ENCODE measurements around the gene GARIN5A. TPM values are rescaled to one million over a fixed set of nuclear protein-coding genes. Genes with fewer than 3 reads are reported as not detected.

The GARIN5A gene
- polyA plus RNA-seq, 1 of the 3 experiments (the other 2 are of a cell fraction), result 1.3 TPM

DNA sequence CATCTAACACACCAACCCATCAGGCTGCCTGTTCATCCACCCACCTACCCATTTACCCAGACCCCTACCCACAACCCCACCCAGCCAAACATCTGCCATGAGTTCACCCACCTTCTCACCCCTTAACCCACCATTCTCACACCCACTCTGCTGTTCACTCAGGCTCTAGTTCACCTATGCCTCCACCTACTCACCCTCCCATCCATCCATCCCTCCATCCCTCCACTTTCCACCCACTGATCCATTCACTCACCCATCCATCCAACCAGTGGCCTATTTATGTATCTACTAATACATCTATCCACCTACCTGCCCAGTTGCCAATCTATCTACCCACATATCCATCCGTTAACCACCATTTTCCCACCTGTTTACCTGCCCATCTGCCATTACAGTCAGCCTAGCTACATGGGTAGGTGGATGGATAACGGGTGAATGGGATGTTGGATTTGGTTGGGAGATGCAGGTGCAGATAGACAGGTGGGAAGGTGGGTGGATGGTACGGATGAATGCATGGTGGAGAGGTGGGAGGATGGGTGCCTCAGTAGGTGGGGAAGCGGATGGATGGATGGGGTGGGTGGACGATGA is 38.7 kb downstream of the GARIN5A start:
- no peak overlapping the region for H3K9ac ChIP-seq
- H3K79me2 ChIP-seq (ENCODE audit: insufficient read depth), result no peaks in the 10 kb centered on the region
- ChIA-PET CTCF (no interaction called here), POLR2A (no interaction called here)
- no peaks in the 10 kb centered on the region for H3K9me2 ChIP-seq
- TF ChIP-seq ELF1 (IDR thresholded peaks at IDR 0.05), result no peak
- no peak for TF ChIP-seq MXI1 (IDR thresholded peaks at IDR 0.05; ENCODE audit: low read depth, low read length)
- TF ChIP-seq, protein P1, sequence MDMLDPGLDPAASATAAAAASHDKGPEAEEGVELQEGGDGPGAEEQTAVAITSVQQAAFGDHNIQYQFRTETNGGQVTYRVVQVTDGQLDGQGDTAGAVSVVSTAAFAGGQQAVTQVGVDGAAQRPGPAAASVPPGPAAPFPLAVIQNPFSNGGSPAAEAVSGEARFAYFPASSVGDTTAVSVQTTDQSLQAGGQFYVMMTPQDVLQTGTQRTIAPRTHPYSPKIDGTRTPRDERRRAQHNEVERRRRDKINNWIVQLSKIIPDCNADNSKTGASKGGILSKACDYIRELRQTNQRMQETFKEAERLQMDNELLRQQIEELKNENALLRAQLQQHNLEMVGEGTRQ (IDR thresholded peaks at IDR 0.05; ENCODE audit: borderline replicate concordance, low read depth, low read length), result no peak
- no peak for TF ChIP-seq CHD2 (IDR thresholded peaks at IDR 0.05; ENCODE audit: low read length, partially characterized antibody)
- no peak for TF ChIP-seq GABPA (IDR thresholded peaks at IDR 0.05; ENCODE audit: low read depth)
- TF ChIP-seq POLR2AphosphoS5 (IDR thresholded peaks at IDR 0.05; ENCODE audit: low read depth, low read length), result no peak
- no peak for TF ChIP-seq RCOR1 (IDR thresholded peaks at IDR 0.05; ENCODE audit: low read length)
- TF ChIP-seq EZH2phosphoT487 (IDR thresholded peaks at IDR 0.05; ENCODE audit: borderline replicate concordance, low read depth), result no peak
- TF ChIP-seq, protein P2, sequence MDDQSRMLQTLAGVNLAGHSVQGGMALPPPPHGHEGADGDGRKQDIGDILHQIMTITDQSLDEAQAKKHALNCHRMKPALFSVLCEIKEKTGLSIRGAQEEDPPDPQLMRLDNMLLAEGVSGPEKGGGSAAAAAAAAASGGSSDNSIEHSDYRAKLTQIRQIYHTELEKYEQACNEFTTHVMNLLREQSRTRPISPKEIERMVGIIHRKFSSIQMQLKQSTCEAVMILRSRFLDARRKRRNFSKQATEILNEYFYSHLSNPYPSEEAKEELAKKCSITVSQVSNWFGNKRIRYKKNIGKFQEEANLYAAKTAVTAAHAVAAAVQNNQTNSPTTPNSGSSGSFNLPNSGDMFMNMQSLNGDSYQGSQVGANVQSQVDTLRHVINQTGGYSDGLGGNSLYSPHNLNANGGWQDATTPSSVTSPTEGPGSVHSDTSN (IDR thresholded peaks at IDR 0.05), result no peak
- no peak for TF ChIP-seq TEAD4 (IDR thresholded peaks at IDR 0.05; ENCODE audit: borderline replicate concordance, insufficient read depth)
- TF ChIP-seq, protein P3, sequence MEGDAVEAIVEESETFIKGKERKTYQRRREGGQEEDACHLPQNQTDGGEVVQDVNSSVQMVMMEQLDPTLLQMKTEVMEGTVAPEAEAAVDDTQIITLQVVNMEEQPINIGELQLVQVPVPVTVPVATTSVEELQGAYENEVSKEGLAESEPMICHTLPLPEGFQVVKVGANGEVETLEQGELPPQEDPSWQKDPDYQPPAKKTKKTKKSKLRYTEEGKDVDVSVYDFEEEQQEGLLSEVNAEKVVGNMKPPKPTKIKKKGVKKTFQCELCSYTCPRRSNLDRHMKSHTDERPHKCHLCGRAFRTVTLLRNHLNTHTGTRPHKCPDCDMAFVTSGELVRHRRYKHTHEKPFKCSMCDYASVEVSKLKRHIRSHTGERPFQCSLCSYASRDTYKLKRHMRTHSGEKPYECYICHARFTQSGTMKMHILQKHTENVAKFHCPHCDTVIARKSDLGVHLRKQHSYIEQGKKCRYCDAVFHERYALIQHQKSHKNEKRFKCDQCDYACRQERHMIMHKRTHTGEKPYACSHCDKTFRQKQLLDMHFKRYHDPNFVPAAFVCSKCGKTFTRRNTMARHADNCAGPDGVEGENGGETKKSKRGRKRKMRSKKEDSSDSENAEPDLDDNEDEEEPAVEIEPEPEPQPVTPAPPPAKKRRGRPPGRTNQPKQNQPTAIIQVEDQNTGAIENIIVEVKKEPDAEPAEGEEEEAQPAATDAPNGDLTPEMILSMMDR (IDR thresholded peaks at IDR 0.05), result no peak
- no peak for TF ChIP-seq RXRA (IDR thresholded peaks at IDR 0.05; ENCODE audit: borderline replicate concordance, low read depth)
- H3K4me1 ChIP-seq (ENCODE audit: control insufficient read depth in 1 of 2, insufficient read depth in 2 of 2, low read depth in 1 of 2, low read length in 1 of 2), result peaks cover 0 to 8% of the 10 kb centered on the region in 2 experiments; a peak in 1 of 4 replicates
- peaks cover 36% of the 10 kb centered on the region for H3K27me3 ChIP-seq (ENCODE audit: insufficient read depth)
- 40% methylated on average over 5 of the region's 5 CpGs for WGBS (ENCODE audit: low lambda C conversion rate)
- H3K27ac ChIP-seq (ENCODE audit: low read depth in 2 of 2, low read length in 1 of 2), result no peak overlapping the region
- DNase-seq, result no peak
- H3K4me3 ChIP-seq (ENCODE audit: low read depth in 2 of 2, low read length in 1 of 2), result no peak overlapping the region
- no peak overlapping the region for H3K4me2 ChIP-seq
- H3F3A ChIP-seq (replicated peaks; ENCODE audit: insufficient read depth), result no peaks in the 10 kb centered on the region
- H3K9me3 ChIP-seq, result no peaks in the 10 kb centered on the region
- H4K20me1 ChIP-seq (ENCODE audit: insufficient read depth), result no peaks in the 10 kb centered on the region
- H3K36me3 ChIP-seq (replicated peaks in 1 of 2; ENCODE audit: control insufficient read depth in 1 of 2, insufficient read depth in 2 of 2, low read length in 1 of 2), result no peaks in the 10 kb centered on the region
- H2AFZ ChIP-seq (ENCODE audit: low read depth), result no peak overlapping the region

DNA sequence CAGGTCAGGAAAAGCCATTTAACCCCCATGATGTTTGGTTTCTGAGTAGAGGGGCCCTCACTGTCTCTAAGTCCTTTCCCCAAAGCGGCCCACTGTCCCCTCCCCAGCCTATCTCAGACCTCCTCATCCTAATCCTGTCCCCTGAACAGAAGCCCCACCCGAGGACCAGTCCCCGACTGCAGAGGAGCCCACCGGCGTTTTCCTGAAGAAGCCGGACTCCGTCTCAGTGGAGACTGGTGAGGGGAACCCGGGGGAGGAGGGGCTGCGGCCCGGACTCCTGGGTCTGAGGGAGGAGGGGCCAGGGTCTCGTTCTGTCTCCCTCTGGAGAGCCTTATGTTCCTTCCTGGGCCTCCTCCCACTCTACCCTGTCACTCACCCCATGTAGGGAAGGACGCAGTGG is 41.0 kb downstream of the GARIN5A start:
- 61% methylated on average over 5 of the region's 12 CpGs for WGBS (ENCODE audit: low lambda C conversion rate)
- peaks cover 0 to 19% of the 10 kb centered on the region in 2 experiments; a peak in 1 of 4 replicates for H3K4me1 ChIP-seq (ENCODE audit: control insufficient read depth in 1 of 2, insufficient read depth in 2 of 2, low read depth in 1 of 2, low read length in 1 of 2)
- CTCF ChIA-PET, result no interaction called here
- no peak overlapping the region for H2AFZ ChIP-seq (ENCODE audit: low read depth)
- TF ChIP-seq MEF2A (IDR thresholded peaks at IDR 0.05; ENCODE audit: borderline replicate concordance, low read depth) (no peak), RAD21 (IDR thresholded peaks at IDR 0.05; ENCODE audit: low read length) (no peak), CHD2 (IDR thresholded peaks at IDR 0.05; ENCODE audit: low read length, partially characterized antibody) (no peak), RXRA (IDR thresholded peaks at IDR 0.05; ENCODE audit: borderline replicate concordance, low read depth) (no peak), GABPA (IDR thresholded peaks at IDR 0.05; ENCODE audit: low read depth) (no peak), NRF1 (IDR thresholded peaks at IDR 0.05; ENCODE audit: low read depth, low read length) (no peak), TAF1 (IDR thresholded peaks at IDR 0.05; ENCODE audit: borderline replicate concordance, low read depth, low read length) (no peak), FOXM1 (IDR thresholded peaks at IDR 0.05; ENCODE audit: low read depth) (no peak), EP300 (IDR thresholded peaks at IDR 0.05; ENCODE audit: borderline replicate concordance in 1 of 2, low read depth in 1 of 2, low read length in 1 of 2) (no peak)
- TF ChIP-seq, protein P4, sequence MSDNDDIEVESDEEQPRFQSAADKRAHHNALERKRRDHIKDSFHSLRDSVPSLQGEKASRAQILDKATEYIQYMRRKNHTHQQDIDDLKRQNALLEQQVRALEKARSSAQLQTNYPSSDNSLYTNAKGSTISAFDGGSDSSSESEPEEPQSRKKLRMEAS (IDR thresholded peaks at IDR 0.05; ENCODE audit: low read depth), result no peak
- TF ChIP-seq, protein P3 (IDR thresholded peaks at IDR 0.05), result no peak
- no peaks in the 10 kb centered on the region for H3K9me3 ChIP-seq
- no peaks in the 10 kb centered on the region for H3K36me3 ChIP-seq (replicated peaks in 1 of 2; ENCODE audit: control insufficient read depth in 1 of 2, insufficient read depth in 2 of 2, low read length in 1 of 2)
- no peak overlapping the region for H3K9ac ChIP-seq
- H3K9me2 ChIP-seq, result no peaks in the 10 kb centered on the region
- DNase-seq, result no peak
- POLR2A ChIA-PET, result no interaction called here
- H3K79me2 ChIP-seq (ENCODE audit: insufficient read depth), result no peaks in the 10 kb centered on the region
- H3K27me3 ChIP-seq (ENCODE audit: insufficient read depth), result peaks cover 45% of the 10 kb centered on the region
- no peak overlapping the region for H3K4me3 ChIP-seq (ENCODE audit: low read depth in 2 of 2, low read length in 1 of 2)
- H3K27ac ChIP-seq (ENCODE audit: low read depth in 2 of 2, low read length in 1 of 2), result no peak overlapping the region
- no peak overlapping the region for H3K4me2 ChIP-seq
- H4K20me1 ChIP-seq (ENCODE audit: insufficient read depth), result no peaks in the 10 kb centered on the region
- H3F3A ChIP-seq (replicated peaks; ENCODE audit: insufficient read depth), result no peaks in the 10 kb centered on the region

Measured in SK-N-SH (cell line).